Measurements from ENCODE around the gene HOXA11. TPM values are rescaled to one million over a fixed set of nuclear protein-coding genes. Genes with fewer than 3 reads are reported as not detected.

The HOXA11 gene
- total RNA-seq, 1 experiment from 2014 or later, result not detected

GRCh38 chr7:27178366-27178765 lies 6.7 kb downstream of the HOXA11 start:
- H3K9me3 ChIP-seq (ENCODE audit: low read depth, low read length, poor library complexity, severe bottlenecking), result no peaks in the 10 kb centered on the region
- DNase-seq (ENCODE audit: low spot score), result no peak
- BruUV-seq (replicated peaks), result no TSS peak
- TF ChIP-seq EZH2 (IDR thresholded peaks at IDR 0.05; ENCODE audit: borderline replicate concordance, low read depth, low read length, poor library complexity, severe bottlenecking) (no peak), CTCF (conservative IDR thresholded peaks at IDR 0.05; ENCODE audit: low read depth, low read length) (no peak)
- intact Hi-C loops (cut with micrococcal nuclease; ENCODE audit: unreplicated experiment), result no loop called here
- H3K4me3 ChIP-seq (ENCODE audit: low read depth, low read length, poor library complexity, severe bottlenecking), result no peak overlapping the region
- ChIA-PET POLR2A (ENCODE audit: low non-redundant PET) (no interaction called here), CTCF (interaction anchor here (0.5 to 0.6 kb wide), 2 partner anchors 498 to 810 kb away, joined by 3 to 5 read pairs; no protein-coding TSS in a partner anchor)
- H3K27ac ChIP-seq (ENCODE audit: low read depth, low read length, poor library complexity, severe bottlenecking), result no peak overlapping the region
- H3K4me1 ChIP-seq (ENCODE audit: insufficient read depth, low read length, poor library complexity, severe bottlenecking), result peaks cover 5% of the 10 kb centered on the region
- peaks cover 95% of the 10 kb centered on the region for H3K27me3 ChIP-seq (replicated peaks; ENCODE audit: insufficient read depth, low read depth, low read length, poor library complexity)
- no peaks in the 10 kb centered on the region for H3K36me3 ChIP-seq (ENCODE audit: insufficient read depth, low read length, poor library complexity, severe bottlenecking)

- CTCF ChIA-PET, result no interaction called here
- TF ChIP-seq EZH2 (IDR thresholded peaks at IDR 0.05; ENCODE audit: borderline replicate concordance, low read depth, low read length, poor library complexity, severe bottlenecking), result no peak
- no peak for TF ChIP-seq CTCF (conservative IDR thresholded peaks at IDR 0.05; ENCODE audit: low read depth, low read length)
Observed at GRCh38 chr7:27177795-27178320, 7.2 kb downstream of the HOXA11 start.

GRCh38 chr7:27176962-27177794 lies 7.9 kb downstream of the HOXA11 start:
- no peak overlapping the region for H3K27ac ChIP-seq (ENCODE audit: low read depth, low read length, poor library complexity, severe bottlenecking)
- peaks cover 95% of the 10 kb centered on the region for H3K27me3 ChIP-seq (replicated peaks; ENCODE audit: insufficient read depth, low read depth, low read length, poor library complexity)
- H3K4me3 ChIP-seq (ENCODE audit: low read depth, low read length, poor library complexity, severe bottlenecking), result no peak overlapping the region
- H3K4me1 ChIP-seq (ENCODE audit: insufficient read depth, low read length, poor library complexity, severe bottlenecking), result peaks cover 7% of the 10 kb centered on the region
- POLR2A ChIA-PET (ENCODE audit: low non-redundant PET), result no interaction called here
- TF ChIP-seq CTCF (conservative IDR thresholded peaks at IDR 0.05; ENCODE audit: low read depth, low read length) (no peak), EZH2 (IDR thresholded peaks at IDR 0.05; ENCODE audit: borderline replicate concordance, low read depth, low read length, poor library complexity, severe bottlenecking) (no peak)
- no peaks in the 10 kb centered on the region for H3K9me3 ChIP-seq (ENCODE audit: low read depth, low read length, poor library complexity, severe bottlenecking)
- DNase-seq (ENCODE audit: low spot score), result no peak
- BruUV-seq (replicated peaks), result no TSS peak
- no peaks in the 10 kb centered on the region for H3K36me3 ChIP-seq (ENCODE audit: insufficient read depth, low read length, poor library complexity, severe bottlenecking)
- CTCF ChIA-PET, result no interaction called here
- intact Hi-C loops (cut with micrococcal nuclease; ENCODE audit: unreplicated experiment), result no loop called here

More at GRCh38 chr7:27177795-27178320, 7.2 kb downstream of the HOXA11 start:
- Histone ChIP-seq H3K4me1 (ENCODE audit: insufficient read depth, low read length, poor library complexity, severe bottlenecking) (peaks cover 7% of the 10 kb centered on the region), H3K4me3 (ENCODE audit: low read depth, low read length, poor library complexity, severe bottlenecking) (no peak overlapping the region), H3K27ac (ENCODE audit: low read depth, low read length, poor library complexity, severe bottlenecking) (no peak overlapping the region), H3K9me3 (ENCODE audit: low read depth, low read length, poor library complexity, severe bottlenecking) (no peaks in the 10 kb centered on the region), H3K36me3 (ENCODE audit: insufficient read depth, low read length, poor library complexity, severe bottlenecking) (no peaks in the 10 kb centered on the region), H3K27me3 (replicated peaks; ENCODE audit: insufficient read depth, low read depth, low read length, poor library complexity) (peaks cover 95% of the 10 kb centered on the region)
- POLR2A ChIA-PET (ENCODE audit: low non-redundant PET), result no interaction called here
- intact Hi-C loops (cut with micrococcal nuclease; ENCODE audit: unreplicated experiment), result no loop called here
- BruUV-seq (replicated peaks), result no TSS peak
- DNase-seq (ENCODE audit: low spot score), result no peak

Measured in A673 (cell line).